ENCODE results near the gene CAPN3. TPM values are rescaled to one million over a fixed set of nuclear protein-coding genes. Genes with fewer than 3 reads are reported as not detected.

The CAPN3 gene
- total RNA-seq, 1 donor from 2014 or later = 1.6 TPM

DNA sequence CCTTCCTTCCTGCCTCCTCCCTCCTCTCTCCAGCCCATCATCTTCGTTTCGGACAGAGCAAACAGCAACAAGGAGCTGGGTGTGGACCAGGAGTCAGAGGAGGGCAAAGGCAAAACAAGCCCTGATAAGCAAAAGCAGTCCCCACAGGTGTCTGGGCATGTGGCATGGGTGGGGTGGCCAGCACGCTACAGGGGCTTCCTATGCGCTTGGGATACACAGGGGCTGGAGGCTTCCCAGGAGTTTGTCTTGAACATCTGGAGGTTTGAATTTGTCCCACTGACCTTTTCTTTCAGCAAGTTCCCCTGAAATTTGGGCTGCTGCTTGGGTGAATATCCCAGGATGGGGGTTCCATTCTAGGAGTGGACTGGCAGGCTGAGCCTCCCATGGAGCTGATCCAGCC is 48.9 kb downstream of the CAPN3 start:
- Mint-ChIP-seq H3K27me3 (ENCODE audit: insufficient read depth) (no peaks in the 10 kb centered on the region), H3K4me3 (no peak overlapping the region), H3K9me3 (no peaks in the 10 kb centered on the region), H3K27ac (no peak overlapping the region), H3K4me1 (ENCODE audit: low read depth) (peaks cover 2% of the 10 kb centered on the region), H3K36me3 (ENCODE audit: low read depth) (peaks cover 2% of the 10 kb centered on the region)
- DNase-seq (ENCODE audit: low spot score) = no peak
- intact Hi-C loops (cut with micrococcal nuclease) = no loop called here

DNA sequence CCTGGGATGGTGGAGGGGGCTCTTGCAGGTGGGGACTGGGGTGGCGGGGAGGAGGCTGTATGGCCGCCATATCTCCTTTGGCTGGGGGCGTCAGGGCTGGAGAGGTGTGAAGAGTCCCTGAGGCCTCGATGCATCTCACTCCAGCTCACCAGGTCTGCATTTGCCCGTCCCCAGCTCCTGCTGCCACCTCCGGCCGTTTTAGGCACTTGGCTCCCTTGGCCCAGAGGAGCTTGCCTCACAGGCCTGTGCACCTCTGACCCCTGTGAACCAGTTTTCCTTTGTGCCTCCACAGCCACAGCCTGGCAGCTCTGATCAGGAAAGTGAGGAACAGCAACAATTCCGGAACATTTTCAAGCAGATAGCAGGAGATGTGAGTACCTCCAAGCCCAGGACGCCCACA is 49.7 kb downstream of the CAPN3 start:
- H3K27ac Mint-ChIP-seq = no peak overlapping the region
- no peak for DNase-seq (ENCODE audit: low spot score)
- H3K27me3 Mint-ChIP-seq (ENCODE audit: insufficient read depth) = no peaks in the 10 kb centered on the region
- no peak overlapping the region for H3K4me3 Mint-ChIP-seq
- intact Hi-C loops (cut with micrococcal nuclease) = no loop called here
- H3K4me1 Mint-ChIP-seq (ENCODE audit: low read depth) = no peaks in the 10 kb centered on the region
- no peaks in the 10 kb centered on the region for H3K9me3 Mint-ChIP-seq
- peaks cover 2% of the 10 kb centered on the region for H3K36me3 Mint-ChIP-seq (ENCODE audit: low read depth)

DNA sequence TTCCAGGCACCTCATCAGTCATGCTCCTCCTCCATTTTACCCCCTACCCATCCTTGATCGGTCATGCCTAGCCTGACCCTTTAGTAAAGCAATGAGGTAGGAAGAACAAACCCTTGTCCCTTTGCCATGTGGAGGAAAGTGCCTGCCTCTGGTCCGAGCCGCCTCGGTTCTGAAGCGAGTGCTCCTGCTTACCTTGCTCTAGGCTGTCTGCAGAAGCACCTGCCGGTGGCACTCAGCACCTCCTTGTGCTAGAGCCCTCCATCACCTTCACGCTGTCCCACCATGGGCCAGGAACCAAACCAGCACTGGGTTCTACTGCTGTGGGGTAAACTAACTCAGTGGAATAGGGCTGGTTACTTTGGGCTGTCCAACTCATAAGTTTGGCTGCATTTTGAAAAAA is 52.6 kb downstream of the CAPN3 start:
- no peak for DNase-seq (ENCODE audit: low spot score)
- Mint-ChIP-seq H3K4me1 (ENCODE audit: low read depth) (no peaks in the 10 kb centered on the region), H3K4me3 (no peak overlapping the region), H3K36me3 (ENCODE audit: low read depth) (peaks cover 9% of the 10 kb centered on the region), H3K27me3 (ENCODE audit: insufficient read depth) (no peaks in the 10 kb centered on the region), H3K27ac (no peak overlapping the region), H3K9me3 (no peaks in the 10 kb centered on the region)
- intact Hi-C loops (cut with micrococcal nuclease) = no loop called here

DNA sequence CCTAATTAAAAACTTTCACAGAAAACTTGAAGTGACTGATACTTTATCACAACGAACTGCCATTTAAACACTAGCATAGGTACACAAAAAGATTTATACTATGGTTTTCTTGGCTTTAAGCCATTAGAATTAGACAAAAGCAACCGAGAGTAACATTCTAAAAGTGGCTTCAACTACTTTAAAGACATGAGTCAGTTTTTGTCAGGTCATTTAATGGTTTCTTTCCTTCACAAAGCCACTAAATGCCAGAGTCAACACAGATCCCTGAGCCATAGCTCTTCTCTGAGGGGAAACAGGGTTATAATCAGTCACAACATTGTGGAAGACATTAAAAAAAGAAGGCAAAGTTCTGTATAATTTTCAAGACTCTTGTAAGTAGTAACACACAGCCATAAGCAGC is 54.6 kb downstream of the CAPN3 start:
- intact Hi-C loops (cut with micrococcal nuclease) = no loop called here
- Mint-ChIP-seq H3K9me3 (no peaks in the 10 kb centered on the region), H3K4me3 (no peak overlapping the region), H3K27ac (no peak overlapping the region), H3K36me3 (ENCODE audit: low read depth) (peaks cover 17% of the 10 kb centered on the region), H3K27me3 (ENCODE audit: insufficient read depth) (no peaks in the 10 kb centered on the region), H3K4me1 (ENCODE audit: low read depth) (no peaks in the 10 kb centered on the region)
- DNase-seq (ENCODE audit: low spot score) = no peak

DNA sequence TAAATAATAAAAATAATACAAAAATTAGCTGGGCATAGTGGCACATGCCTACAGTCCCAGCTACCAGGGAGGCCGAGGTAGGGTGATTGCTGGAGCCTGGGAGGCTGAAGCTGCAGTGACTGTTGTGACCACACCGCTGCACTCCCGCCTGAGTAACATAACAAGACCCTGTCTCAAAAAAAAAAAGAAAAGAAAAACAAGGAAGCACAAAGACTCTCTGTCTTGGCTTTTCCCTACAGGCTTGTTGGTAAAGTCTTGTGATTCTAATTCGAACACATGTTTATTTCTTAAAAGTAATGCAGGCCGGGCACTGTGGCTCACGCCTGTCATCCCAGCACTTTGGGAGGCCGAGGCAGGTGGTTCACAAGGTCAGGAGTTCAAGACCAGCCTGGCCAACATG is 60.1 kb downstream of the CAPN3 start:
- no peak for DNase-seq (ENCODE audit: low spot score)
- Mint-ChIP-seq H3K4me1 (ENCODE audit: low read depth) (no peaks in the 10 kb centered on the region), H3K9me3 (no peaks in the 10 kb centered on the region), H3K27me3 (ENCODE audit: insufficient read depth) (no peaks in the 10 kb centered on the region), H3K4me3 (no peak overlapping the region), H3K36me3 (ENCODE audit: low read depth) (peaks cover 39% of the 10 kb centered on the region), H3K27ac (no peak overlapping the region)
- intact Hi-C loops (cut with micrococcal nuclease) = no loop called here

DNA sequence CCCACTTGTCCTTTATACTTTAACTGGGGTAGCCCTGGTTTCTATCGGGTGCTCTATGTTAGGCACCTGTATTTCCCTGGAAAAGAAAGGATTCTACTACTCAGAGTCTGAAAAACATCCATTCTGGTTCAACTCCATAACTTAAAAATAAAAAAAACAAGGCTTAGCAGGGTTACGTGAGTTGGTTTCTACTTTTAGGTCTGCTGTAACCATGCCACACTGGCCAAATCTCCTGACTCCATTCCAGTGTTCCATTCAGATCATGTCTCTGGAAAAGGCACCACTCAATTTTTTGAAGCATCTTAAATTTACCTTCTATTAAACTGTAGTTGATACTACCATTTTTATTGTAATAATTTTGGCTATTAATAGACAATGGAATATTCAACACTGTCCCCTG is 62.1 kb downstream of the CAPN3 start:
- DNase-seq (ENCODE audit: low spot score) = no peak
- Mint-ChIP-seq H3K4me3 (no peak overlapping the region), H3K27ac (no peak overlapping the region), H3K36me3 (ENCODE audit: low read depth) (peaks cover 40% of the 10 kb centered on the region), H3K4me1 (ENCODE audit: low read depth) (no peaks in the 10 kb centered on the region), H3K27me3 (ENCODE audit: insufficient read depth) (no peaks in the 10 kb centered on the region), H3K9me3 (no peaks in the 10 kb centered on the region)
- intact Hi-C loops (cut with micrococcal nuclease) = no loop called here

DNA sequence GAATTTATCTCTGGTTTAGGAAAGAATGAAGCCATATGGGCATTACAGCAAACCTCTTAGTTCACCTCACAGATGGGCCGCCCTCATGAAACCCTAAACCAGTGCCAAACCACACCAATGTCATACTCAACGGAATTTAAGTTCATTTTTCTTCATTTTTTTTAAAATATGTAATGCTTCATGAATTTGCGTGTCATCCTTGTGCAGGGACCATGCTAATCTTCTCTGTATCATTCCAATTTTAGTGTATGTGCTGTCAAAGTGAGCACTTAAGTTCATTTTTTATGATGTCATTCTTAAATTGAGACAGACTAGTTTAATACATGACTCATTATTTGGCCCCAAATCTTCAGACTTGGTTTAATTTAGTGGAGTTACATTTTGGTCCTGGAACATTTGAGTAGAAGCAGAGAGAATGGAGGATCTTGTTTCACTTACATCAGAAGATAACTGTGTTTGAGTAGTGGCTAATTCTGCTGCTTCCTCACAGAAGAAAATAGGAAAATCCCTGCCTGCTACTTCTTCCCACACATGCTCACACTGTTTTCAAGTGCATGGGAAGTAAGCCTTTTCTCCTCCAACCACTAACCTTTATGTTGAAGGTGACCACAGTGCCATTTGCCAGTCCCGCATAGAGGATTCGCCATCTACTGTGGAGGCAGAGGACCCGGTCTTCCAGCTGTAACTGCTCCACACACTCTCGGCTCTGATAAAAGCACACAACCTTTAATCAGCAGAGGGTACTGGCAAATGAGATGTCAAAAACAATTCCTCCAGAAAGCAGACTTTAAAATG is 68.3 kb downstream of the CAPN3 start:
- intact Hi-C loops (cut with micrococcal nuclease) = no loop called here
- Mint-ChIP-seq H3K9me3 (no peaks in the 10 kb centered on the region), H3K27ac (no peak overlapping the region), H3K36me3 (ENCODE audit: low read depth) (peaks cover 34% of the 10 kb centered on the region), H3K27me3 (ENCODE audit: insufficient read depth) (no peaks in the 10 kb centered on the region), H3K4me1 (ENCODE audit: low read depth) (peaks cover 3% of the 10 kb centered on the region), H3K4me3 (no peak overlapping the region)
- no peak for DNase-seq (ENCODE audit: low spot score)

DNA sequence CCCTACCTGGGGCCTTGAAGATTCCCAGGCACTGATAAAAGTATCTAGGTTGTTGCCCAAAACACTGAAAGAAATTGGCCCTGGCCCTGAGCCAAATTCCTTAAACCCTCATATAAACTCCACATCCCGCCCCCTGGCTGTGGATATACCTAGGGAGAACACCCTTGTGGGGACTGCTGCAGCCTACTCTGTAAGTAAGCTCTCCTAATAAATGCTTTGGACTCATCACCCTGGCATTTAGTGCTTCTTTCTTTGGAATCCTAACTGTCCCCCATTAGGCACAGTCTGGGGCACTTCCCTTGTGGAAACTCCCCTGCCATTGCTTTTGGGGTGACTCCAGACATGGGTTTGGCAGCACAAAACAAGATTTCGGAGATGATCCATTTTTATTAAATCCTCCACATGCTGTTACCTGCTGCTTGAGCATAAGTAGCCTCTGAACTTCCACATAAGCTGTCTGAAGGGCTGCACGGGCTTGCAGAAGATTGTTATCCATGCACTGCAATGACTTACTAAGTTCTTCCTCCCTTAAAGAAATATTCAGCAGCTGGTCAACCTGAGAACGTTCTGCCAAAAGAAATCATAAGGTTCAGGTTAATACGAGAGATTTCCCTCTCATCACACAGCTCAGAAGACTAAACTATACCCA is 85.2 kb downstream of the CAPN3 start:
- intact Hi-C loops (cut with micrococcal nuclease) = no loop called here
- no peaks in the 10 kb centered on the region for H3K27me3 Mint-ChIP-seq (ENCODE audit: insufficient read depth)
- H3K27ac Mint-ChIP-seq = peak overlapping the region; percentile 48
- peaks cover 33% of the 10 kb centered on the region for H3K36me3 Mint-ChIP-seq (ENCODE audit: low read depth)
- no peak for DNase-seq (ENCODE audit: low spot score)
- no peaks in the 10 kb centered on the region for H3K4me1 Mint-ChIP-seq (ENCODE audit: low read depth)
- H3K9me3 Mint-ChIP-seq = no peaks in the 10 kb centered on the region
- no peak overlapping the region for H3K4me3 Mint-ChIP-seq

DNA sequence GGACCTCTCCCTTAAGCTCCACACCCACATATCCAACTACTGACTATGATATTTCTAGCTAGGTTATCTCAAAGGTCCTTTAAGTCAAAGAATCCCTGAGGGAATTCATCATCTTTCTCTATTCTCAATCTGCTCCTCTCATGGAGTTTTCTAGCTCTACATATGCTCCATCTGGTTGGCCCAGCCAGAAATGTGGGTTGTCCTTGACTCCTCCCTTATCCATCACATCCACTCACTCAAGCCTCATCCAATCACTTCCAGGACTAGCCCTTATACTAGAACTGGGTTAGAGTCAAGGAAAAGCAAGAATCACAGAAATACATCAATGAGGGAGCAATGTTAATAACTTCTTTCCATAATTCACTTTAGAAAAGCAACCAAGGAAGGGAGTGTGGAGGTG is 86.2 kb downstream of the CAPN3 start:
- H3K36me3 Mint-ChIP-seq (ENCODE audit: low read depth) = peaks cover 42% of the 10 kb centered on the region
- H3K4me1 Mint-ChIP-seq (ENCODE audit: low read depth) = no peaks in the 10 kb centered on the region
- H3K4me3 Mint-ChIP-seq = no peak overlapping the region
- intact Hi-C loops (cut with micrococcal nuclease) = no loop called here
- no peak overlapping the region for H3K27ac Mint-ChIP-seq
- H3K27me3 Mint-ChIP-seq (ENCODE audit: insufficient read depth) = no peaks in the 10 kb centered on the region
- H3K9me3 Mint-ChIP-seq = no peaks in the 10 kb centered on the region
- DNase-seq (ENCODE audit: low spot score) = no peak

DNA sequence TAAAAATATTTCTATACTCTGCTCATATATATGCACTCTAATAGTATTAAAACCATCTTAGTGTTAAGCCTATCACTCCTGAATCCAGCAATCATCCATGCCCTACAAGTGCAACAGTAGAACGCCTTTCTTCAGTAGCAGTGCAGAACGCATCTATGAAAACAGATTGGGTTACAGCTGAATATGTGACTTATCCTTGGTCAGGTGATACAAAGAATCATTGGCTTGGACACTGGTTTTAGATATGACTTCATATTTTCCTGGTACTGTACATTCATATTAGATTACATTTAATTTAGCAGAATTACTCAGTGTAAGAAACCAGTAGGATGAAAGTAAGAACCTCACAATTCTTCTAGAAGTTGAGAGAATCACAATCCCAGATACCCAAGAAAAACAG is 88.3 kb downstream of the CAPN3 start:
- Mint-ChIP-seq H3K36me3 (ENCODE audit: low read depth) (peaks cover 51% of the 10 kb centered on the region), H3K9me3 (no peaks in the 10 kb centered on the region), H3K4me1 (ENCODE audit: low read depth) (no peaks in the 10 kb centered on the region), H3K27ac (no peak overlapping the region), H3K27me3 (ENCODE audit: insufficient read depth) (no peaks in the 10 kb centered on the region), H3K4me3 (no peak overlapping the region)
- intact Hi-C loops (cut with micrococcal nuclease) = no loop called here
- DNase-seq (ENCODE audit: low spot score) = no peak

DNA sequence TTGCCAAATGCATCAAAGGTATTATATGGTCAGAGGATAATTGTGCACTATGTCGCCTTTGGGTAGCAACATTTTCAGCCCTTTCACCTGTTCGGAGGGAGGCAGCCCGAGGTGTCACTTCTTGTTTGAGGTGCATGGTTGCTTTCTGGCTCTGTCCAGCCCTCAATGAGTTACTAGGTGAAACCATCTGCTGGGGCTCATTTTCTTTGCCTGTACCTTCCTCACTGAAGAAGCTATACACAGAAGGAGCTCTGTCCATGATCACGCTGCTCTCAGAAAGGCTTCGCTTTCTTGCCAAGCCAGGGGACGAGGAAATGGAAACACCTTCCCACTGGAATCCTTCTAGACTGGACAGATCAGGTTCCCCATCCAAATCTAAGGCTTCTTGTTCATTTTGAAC is 89.0 kb downstream of the CAPN3 start:
- no peak overlapping the region for H3K27ac Mint-ChIP-seq
- H3K36me3 Mint-ChIP-seq (ENCODE audit: low read depth) = peaks cover 51% of the 10 kb centered on the region
- H3K27me3 Mint-ChIP-seq (ENCODE audit: insufficient read depth) = no peaks in the 10 kb centered on the region
- DNase-seq (ENCODE audit: low spot score) = no peak
- intact Hi-C loops (cut with micrococcal nuclease) = no loop called here
- H3K9me3 Mint-ChIP-seq = no peaks in the 10 kb centered on the region
- no peaks in the 10 kb centered on the region for H3K4me1 Mint-ChIP-seq (ENCODE audit: low read depth)
- H3K4me3 Mint-ChIP-seq = no peak overlapping the region

DNA sequence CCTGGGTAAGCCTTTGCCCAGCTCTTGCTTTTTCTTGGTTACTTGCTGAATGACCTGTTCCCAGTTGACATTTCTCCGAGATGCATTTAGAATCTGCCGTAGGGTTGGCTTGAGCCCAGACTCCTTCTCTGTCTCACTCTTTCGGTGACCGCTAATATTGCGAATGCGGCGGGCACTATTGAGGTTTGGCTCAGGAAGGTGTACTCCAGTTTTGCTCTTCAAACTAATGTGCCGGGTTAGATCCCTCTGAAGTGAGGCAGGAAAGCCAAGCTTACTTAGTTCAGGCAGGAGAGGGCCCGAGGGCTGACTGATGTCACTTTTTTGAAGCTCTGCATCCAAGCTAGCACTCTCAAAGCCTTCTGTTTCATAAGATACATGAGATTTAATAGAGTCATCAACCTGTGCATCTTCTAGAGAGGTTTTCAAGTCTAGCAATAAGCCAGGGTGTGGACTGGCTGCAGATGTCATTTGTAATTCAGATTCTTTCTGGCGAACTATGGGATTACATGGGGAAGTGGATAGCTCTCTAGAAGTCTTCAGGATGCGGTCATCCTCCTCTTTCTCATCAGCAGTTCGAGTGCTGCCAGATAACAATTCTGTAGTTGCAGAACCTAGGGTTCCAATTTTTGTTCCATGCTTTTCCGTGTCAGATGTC is 90.6 kb downstream of the CAPN3 start:
- Mint-ChIP-seq H3K9me3 (no peaks in the 10 kb centered on the region), H3K4me3 (no peak overlapping the region), H3K27me3 (ENCODE audit: insufficient read depth) (no peaks in the 10 kb centered on the region), H3K27ac (no peak overlapping the region), H3K36me3 (ENCODE audit: low read depth) (peaks cover 45% of the 10 kb centered on the region), H3K4me1 (ENCODE audit: low read depth) (no peaks in the 10 kb centered on the region)
- DNase-seq (ENCODE audit: low spot score) = no peak
- intact Hi-C loops (cut with micrococcal nuclease) = no loop called here

DNA sequence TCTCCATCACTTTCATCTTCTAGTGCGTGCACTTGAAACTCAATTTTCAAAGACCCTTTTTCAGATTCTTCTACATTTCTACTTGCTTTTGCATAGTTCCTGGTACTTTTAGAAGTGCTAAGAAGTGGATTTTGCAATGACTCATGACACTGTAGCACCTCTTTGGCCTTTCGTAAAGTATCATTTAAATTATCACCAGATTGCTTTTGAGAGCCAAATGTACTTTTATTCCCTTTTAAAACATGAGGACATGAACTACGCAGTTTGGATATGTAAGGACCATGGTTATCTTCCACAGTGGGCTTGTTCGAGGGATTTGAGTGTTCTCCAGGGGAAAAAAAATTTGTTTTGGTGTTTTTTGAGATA is 91.1 kb downstream of the CAPN3 start:
- Mint-ChIP-seq H3K4me1 (ENCODE audit: low read depth) (no peaks in the 10 kb centered on the region), H3K4me3 (no peak overlapping the region), H3K27ac (no peak overlapping the region), H3K27me3 (ENCODE audit: insufficient read depth) (no peaks in the 10 kb centered on the region), H3K36me3 (ENCODE audit: low read depth) (peaks cover 41% of the 10 kb centered on the region), H3K9me3 (no peaks in the 10 kb centered on the region)
- intact Hi-C loops (cut with micrococcal nuclease) = no loop called here
- DNase-seq (ENCODE audit: low spot score) = no peak

All from activated T-helper 1 cell treated with anti-CD3 and anti-CD28 coated beads, Interleukin-12 subunit alpha, Interleukin-12 subunit beta, Interleukin-2, Interleukin-4 antibody, amounts not matched to agents 30 ng/mL and 10 ng/mL and 1 ng/mL, durations not matched to agents 14 hours and 24 hours and 36 hours (primary cell).